GM18951 (cell line): Measurements from ENCODE around the gene DAAM1.

ENCODE experiments used
- POLR2A ChIP-seq: IDR thresholded peaks from 4 replicates; pipeline ENCODE4 v1.6.1; 2011; ENCODE audit warnings: mild to moderate bottlenecking; ENCODE audit not compliant: insufficient read length, insufficient read depth; ENCODE audit errors: extremely low read depth
- in situ Hi-C: fragments of 300-500 bp; cut with MboI; formaldehyde crosslinking; loops from one replicate; pipeline ENCODE4 v1.12.0; 2022; ENCODE audit warnings: low sequenced_read_pairs, mixed read lengths, inconsistent platforms; ENCODE audit not compliant: unreplicated experiment

The DAAM1 gene

GRCh38 chr14:59338761-59339160 lies 150.3 kb downstream of the DAAM1 start:
- in situ Hi-C loops = no loop called here
- no peak for TF ChIP-seq POLR2A

- no peak for TF ChIP-seq POLR2A
- in situ Hi-C loops = no loop called here
These were observed 151.3 kb downstream of the DAAM1 start for GRCh38 chr14:59339524-59340330.

GRCh38 chr14:59341858-59342477 lies 153.5 kb downstream of the DAAM1 start:
- TF ChIP-seq POLR2A = no peak
- in situ Hi-C loops = no loop called here

DNA sequence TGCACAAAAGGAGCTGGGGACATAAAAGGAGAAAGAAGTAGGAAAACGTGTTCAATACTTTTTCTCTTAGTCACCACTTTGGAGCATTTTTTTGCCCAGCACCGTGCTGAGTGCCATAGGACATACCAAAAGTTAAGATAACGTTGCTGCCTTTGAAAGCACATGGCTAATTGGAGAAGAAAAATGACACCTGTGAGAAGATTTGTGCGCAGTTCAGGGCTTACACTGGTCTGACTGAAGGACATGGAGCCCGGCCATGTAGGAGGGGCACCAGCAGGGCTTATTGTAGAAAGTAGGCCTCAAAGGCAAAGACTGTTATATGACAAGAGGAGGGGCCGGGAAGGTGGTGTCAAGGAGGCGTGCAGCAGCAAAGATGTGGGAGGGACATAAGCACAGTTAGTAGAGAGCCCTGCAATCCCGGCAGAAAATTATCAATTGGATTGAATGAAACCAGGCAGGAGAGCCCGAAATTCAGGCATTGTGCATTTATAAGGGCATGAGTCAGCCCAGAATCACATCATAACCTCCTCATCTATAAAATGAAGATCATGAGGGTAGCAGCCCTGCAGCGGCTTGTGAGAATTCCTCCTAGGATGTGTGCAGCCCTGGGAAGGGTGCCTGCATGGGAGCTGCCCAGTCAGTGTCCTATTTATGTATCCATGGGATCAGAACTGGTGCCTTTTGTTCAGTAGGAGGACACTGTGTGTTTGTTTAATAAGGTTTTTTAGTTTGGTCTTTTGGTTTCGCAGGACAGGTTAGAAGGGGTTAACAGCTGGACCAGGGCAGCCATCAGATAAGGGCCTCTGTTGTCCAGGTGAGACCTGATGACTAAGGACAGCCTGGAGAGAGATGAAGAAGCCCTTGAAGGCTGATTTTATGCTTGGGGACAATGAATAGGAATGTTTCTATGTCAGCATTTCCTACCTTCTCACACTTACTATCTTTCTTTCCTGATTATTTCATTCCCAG lies 154.3 kb downstream of the DAAM1 start:
- in situ Hi-C loops = no loop called here
- no peak for TF ChIP-seq POLR2A

DNA sequence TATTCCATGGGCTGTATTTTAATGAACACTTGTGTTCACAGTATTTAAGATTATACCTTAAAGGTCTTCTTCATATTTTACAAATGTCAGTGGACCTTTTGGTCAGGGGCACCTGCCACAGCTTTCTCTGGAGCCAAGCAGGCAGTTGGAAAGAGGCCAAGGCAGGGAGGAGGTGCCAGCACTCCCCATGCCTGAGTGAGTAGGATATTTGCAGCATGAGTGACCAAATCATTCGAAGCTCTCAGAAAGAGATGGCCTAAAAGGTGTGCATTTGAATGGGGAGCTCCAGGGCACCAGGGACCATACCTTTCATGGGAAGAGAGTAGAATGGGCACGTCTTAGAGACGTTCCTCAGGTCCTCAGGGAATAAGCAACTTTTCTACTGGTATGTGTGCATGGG lies 155.1 kb downstream of the DAAM1 start:
- in situ Hi-C loops = no loop called here
- no peak for TF ChIP-seq POLR2A

GRCh38 chr14:59344016-59344415 lies 155.5 kb downstream of the DAAM1 start:
- no peak for TF ChIP-seq POLR2A
- in situ Hi-C loops = no loop called here

- in situ Hi-C loops = no loop called here
- TF ChIP-seq POLR2A = no peak
These were observed 156.4 kb downstream of the DAAM1 start for GRCh38 chr14:59344691-59345455.

- in situ Hi-C loops = no loop called here
These were observed 157.9 kb downstream of the DAAM1 start for GRCh38 chr14:59346329-59346728.

GRCh38 chr14:59346796-59347510 lies 158.5 kb downstream of the DAAM1 start:
- in situ Hi-C loops = no loop called here
- TF ChIP-seq POLR2A = no peak

More at GRCh38 chr14:59346329-59346728, 157.9 kb downstream of the DAAM1 start:
- TF ChIP-seq POLR2A = no peak

GRCh38 chr14:59347511-59347900 lies 159.0 kb downstream of the DAAM1 start:
- in situ Hi-C loops = no loop called here
- no peak for TF ChIP-seq POLR2A

DNA sequence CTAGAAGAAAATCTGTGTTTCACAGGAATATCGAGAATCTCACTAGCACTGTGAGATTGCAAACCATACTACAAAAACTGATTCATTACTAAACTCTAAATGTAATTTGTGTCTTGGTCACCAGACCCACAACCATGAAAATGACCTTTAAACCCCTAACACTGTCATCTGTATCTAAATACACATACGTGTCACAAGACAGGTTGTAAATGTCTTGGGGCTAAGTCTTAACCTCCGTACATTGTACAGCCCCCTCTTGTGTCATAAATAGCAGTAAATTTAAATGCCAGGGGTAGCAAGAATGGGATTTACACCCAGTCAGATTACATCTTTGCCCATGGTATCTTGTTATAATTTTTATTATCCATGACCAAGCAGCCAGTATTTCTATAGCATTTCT lies 159.4 kb downstream of the DAAM1 start:
- no peak for TF ChIP-seq POLR2A
- in situ Hi-C loops = no loop called here

- no peak for TF ChIP-seq POLR2A
- in situ Hi-C loops = no loop called here
These were observed 160.8 kb downstream of the DAAM1 start for GRCh38 chr14:59349258-59349701.
